ENCODE data around the gene KRT24. TPM values are rescaled to one million over a fixed set of nuclear protein-coding genes. Genes with fewer than 3 reads are reported as not detected.

Gene KRT24
- polyA plus RNA-seq, 1 donor from 2014 or later = 0.83 TPM

DNA sequence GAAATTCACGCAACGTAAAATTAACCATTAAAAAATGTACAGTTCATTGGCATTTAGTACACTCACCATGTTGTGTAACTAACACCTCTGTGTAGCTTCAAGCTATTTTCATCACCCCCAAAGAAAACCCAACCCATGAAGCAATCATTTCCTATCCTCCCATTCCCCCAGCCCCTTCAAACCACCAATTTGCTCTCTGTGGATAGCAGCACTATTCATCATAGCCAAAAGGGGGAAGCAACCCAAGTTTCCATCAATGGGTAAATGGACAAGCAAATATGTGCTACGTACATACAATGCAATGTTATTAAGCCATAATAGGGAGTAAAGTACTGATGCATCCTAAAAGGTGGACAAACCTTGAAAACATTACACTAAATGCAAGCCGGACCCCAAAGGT lies 27.6 kb downstream of the KRT24 start:
- Histone ChIP-seq H3K4me2 (ENCODE audit: low read length) (no peak overlapping the region), H3K9me2 (ENCODE audit: insufficient read depth, low read length) (no peaks in the 10 kb centered on the region), H3K36me3 (ENCODE audit: insufficient read depth, low read length) (no peaks in the 10 kb centered on the region), H3K27me3 (ENCODE audit: insufficient read depth, low read depth, low read length) (no peaks in the 10 kb centered on the region), H3K79me2 (replicated peaks; ENCODE audit: insufficient read depth, low read length) (no peaks in the 10 kb centered on the region), H4K20me1 (ENCODE audit: insufficient read depth) (no peaks in the 10 kb centered on the region), H3K4me3 (ENCODE audit: low read length) (no peak overlapping the region), H3K9ac (ENCODE audit: low read length) (no peak overlapping the region), H3K27ac (ENCODE audit: low read length) (no peak overlapping the region), H2AFZ (ENCODE audit: low read depth, low read length) (no peak overlapping the region), H3K9me3 (ENCODE audit: low read length) (no peaks in the 10 kb centered on the region), H3F3A (ENCODE audit: insufficient read depth, low read length, poor library complexity, severe bottlenecking) (no peaks in the 10 kb centered on the region)
- TF ChIP-seq, protein P1, sequence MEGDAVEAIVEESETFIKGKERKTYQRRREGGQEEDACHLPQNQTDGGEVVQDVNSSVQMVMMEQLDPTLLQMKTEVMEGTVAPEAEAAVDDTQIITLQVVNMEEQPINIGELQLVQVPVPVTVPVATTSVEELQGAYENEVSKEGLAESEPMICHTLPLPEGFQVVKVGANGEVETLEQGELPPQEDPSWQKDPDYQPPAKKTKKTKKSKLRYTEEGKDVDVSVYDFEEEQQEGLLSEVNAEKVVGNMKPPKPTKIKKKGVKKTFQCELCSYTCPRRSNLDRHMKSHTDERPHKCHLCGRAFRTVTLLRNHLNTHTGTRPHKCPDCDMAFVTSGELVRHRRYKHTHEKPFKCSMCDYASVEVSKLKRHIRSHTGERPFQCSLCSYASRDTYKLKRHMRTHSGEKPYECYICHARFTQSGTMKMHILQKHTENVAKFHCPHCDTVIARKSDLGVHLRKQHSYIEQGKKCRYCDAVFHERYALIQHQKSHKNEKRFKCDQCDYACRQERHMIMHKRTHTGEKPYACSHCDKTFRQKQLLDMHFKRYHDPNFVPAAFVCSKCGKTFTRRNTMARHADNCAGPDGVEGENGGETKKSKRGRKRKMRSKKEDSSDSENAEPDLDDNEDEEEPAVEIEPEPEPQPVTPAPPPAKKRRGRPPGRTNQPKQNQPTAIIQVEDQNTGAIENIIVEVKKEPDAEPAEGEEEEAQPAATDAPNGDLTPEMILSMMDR (IDR thresholded peaks at IDR 0.05; ENCODE audit: poor library complexity, severe bottlenecking) = no peak
- no peak for TF ChIP-seq RAD21 (conservative IDR thresholded peaks at IDR 0.05)

DNA sequence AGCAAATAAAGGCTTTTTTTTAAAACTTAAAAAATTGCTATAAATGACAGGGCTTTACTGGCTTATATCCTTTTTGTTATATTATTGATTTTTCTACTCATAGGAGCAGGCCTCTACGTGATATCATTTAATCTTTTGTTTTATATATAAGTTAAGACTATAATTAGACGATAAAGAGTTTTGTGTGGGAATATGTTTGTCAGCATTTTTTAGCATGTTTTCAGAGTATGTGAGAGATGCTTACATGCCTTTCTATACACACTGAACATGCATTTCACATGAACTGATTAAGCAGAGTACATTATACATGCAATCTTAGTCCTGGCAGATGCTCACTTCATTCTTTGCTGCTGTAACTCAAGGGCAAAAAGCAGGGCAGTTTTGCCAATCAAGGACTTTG lies 30.9 kb downstream of the KRT24 start:
- no peaks in the 10 kb centered on the region for H4K20me1 ChIP-seq (ENCODE audit: insufficient read depth)
- no peaks in the 10 kb centered on the region for H3K79me2 ChIP-seq (replicated peaks; ENCODE audit: insufficient read depth, low read length)
- no peak overlapping the region for H3K27ac ChIP-seq (ENCODE audit: low read length)
- no peaks in the 10 kb centered on the region for H3F3A ChIP-seq (ENCODE audit: insufficient read depth, low read length, poor library complexity, severe bottlenecking)
- no peak overlapping the region for H3K4me2 ChIP-seq (ENCODE audit: low read length)
- no peak overlapping the region for H2AFZ ChIP-seq (ENCODE audit: low read depth, low read length)
- H3K27me3 ChIP-seq (ENCODE audit: insufficient read depth, low read depth, low read length) = no peaks in the 10 kb centered on the region
- H3K9me2 ChIP-seq (ENCODE audit: insufficient read depth, low read length) = no peaks in the 10 kb centered on the region
- no peaks in the 10 kb centered on the region for H3K36me3 ChIP-seq (ENCODE audit: insufficient read depth, low read length)
- no peak overlapping the region for H3K9ac ChIP-seq (ENCODE audit: low read length)
- H3K9me3 ChIP-seq (ENCODE audit: low read length) = no peaks in the 10 kb centered on the region
- TF ChIP-seq TAF1 (IDR thresholded peaks at IDR 0.05; ENCODE audit: low read depth) (no peak), EP300 (conservative IDR thresholded peaks at IDR 0.05; ENCODE audit: poor library complexity, severe bottlenecking) (no peak), EZH2 (IDR thresholded peaks at IDR 0.05; ENCODE audit: borderline replicate concordance, insufficient read depth, low read length, poor library complexity, severe bottlenecking) (no peak), RAD21 (conservative IDR thresholded peaks at IDR 0.05) (no peak), REST (IDR thresholded peaks at IDR 0.05; ENCODE audit: borderline replicate concordance) (no peak), POLR2AphosphoS5 (IDR thresholded peaks at IDR 0.05) (no peak), SMC3 (conservative IDR thresholded peaks at IDR 0.05; ENCODE audit: poor library complexity) (no peak), MXI1 (conservative IDR thresholded peaks at IDR 0.05; ENCODE audit: poor library complexity, severe bottlenecking) (no peak)
- TF ChIP-seq, protein P1 (IDR thresholded peaks at IDR 0.05; ENCODE audit: poor library complexity, severe bottlenecking) = no peak
- H3K4me3 ChIP-seq (ENCODE audit: low read length) = no peak overlapping the region
